GM11168 (cell line): ENCODE measurements around the gene CACNA1D.

Source experiments
- in situ Hi-C: fragments of 300-500 bp; cut with MboI; formaldehyde crosslinking; loops from one replicate; pipeline ENCODE4 v1.12.0; 2022; ENCODE audit warnings: low sequenced_read_pairs; ENCODE audit not compliant: unreplicated experiment

Gene CACNA1D

DNA sequence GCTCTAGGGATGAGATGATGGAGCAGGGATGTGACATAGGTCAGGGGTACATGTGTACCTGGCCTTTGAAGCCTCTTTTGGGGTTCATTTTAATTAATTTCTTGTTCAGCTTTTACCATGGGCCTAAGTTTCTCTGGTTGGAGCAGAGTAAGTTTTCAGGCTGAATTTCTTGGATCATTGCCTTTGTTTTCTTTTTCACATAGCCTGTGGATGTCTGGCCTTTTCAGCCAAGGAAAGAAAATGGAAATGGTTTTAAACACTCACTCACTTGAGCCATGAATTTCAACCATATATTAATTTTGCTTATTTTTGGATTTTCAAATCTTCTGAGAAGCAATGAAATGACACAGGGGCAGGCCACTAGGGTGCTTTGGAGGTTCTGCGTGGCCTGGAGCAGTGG lies 30.2 kb downstream of the CACNA1D start:
- in situ Hi-C loops: no loop called here

DNA sequence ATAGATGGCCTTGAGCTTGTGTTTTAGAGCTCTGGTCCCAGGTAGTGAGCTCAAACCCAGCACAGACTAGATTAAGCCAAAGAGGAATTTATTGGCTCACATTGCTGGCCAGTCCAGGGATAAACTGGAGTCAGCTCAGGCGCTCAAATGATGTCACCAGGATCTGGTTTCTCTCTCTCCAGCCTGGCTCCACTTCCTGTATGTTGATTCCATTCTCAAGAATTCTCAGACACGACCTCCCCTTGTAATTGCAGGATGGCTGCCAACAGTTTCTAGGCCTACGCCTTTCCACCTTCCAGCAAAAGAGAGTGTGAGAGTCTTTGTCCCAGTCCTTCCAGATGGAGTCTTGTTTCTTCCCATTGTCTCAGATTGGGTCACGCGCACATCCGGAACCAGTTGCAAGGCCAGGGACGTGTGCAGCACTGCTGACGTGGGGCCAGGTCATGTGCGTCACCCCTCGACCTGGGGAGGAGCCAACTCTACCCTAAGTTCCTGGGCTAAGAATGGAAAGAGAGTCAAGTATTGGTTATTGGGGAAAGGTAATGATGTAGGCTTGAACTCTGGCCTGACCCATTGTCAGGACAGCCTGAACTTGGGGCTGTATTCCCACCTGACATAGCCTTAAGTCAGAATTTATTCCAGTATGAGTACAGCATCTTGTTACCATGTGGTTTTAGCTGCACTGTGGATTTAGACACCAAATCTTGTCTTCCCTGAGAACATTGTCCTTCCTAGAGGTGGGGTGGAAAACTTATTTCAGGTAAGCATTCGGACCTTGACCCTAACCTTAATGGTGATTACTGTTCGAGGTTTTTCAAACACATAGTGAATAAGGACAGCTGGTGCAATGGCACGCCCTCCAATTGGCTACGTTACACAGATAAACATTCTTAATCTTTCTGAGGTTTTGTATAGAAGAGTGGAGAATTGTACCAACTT lies 31.6 kb downstream of the CACNA1D start:
- in situ Hi-C loops: no loop called here

DNA sequence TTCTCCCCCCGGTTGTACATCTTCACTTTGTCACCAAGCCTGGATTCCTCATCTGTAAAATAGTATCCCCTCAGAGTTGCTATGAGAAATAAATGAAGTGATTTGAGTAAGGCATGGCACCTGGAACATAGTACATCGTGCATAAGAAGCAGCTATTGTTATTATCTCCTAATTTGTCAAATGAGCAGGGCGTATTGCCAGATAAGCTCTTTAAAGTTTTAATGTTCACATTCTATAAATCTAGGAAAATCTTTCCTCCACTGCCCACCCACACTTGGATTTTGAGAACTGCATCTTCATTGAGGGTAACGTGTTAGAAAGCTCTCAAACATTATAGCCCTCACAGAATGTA lies 32.3 kb downstream of the CACNA1D start:
- in situ Hi-C loops: no loop called here

DNA sequence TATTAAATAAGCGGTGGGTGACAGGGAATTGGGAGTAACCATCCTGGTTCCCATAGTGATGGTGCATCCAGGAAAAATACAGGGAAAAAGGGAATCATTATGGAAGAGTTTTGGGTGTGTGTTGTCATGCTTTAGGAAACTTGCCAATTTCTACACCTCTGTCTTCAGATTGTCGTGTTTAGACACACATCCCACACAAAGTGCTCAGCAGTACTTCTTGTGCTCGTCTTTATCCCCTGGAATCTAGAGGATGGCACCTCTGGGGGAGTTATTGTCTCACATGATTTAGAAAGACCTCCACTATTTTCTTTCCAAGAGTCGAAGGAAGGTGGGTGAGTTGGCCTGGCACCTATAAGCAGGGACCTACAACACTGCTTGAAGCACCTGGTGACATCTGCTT lies 35.8 kb downstream of the CACNA1D start:
- in situ Hi-C loops: no loop called here

DNA sequence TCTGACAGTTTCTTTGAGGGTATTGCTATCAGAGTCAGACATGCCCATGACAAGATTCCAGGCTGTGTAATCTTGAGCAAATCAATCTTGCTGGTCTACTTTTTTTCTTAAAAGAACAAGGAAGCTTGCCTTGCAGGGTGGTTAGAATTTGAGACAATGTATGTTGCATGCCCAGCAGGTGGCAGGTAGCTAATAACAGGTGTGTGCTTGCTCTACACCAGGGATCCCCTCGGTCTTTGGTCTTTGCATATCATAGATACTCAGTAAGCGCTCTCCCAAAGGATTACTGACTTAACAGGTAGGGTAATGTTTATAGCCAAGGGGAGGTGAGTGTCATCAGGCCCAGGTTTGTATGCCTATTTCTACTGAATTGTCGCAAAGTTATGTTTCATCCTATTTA lies 37.3 kb downstream of the CACNA1D start:
- in situ Hi-C loops: no loop called here

DNA sequence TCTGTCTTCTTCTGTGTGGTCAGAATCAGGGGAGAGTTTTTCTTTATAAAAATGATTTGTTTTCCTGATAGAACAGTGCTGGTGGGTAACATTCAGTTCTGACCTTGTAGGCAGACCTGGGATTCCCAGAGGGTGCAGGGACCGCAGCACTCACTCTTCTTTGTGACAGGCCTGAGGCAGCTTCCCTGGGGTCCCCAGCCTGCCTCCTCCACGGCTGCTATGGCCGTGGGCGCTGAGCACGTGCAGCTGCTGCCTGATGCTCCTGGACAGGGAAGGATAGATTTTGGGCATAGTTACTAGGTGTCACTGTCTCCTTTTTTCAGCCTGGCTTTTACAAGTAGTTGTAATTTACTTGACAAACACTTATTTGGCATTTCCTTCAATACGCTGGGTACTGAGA lies 39.1 kb downstream of the CACNA1D start:
- in situ Hi-C loops: no loop called here

DNA sequence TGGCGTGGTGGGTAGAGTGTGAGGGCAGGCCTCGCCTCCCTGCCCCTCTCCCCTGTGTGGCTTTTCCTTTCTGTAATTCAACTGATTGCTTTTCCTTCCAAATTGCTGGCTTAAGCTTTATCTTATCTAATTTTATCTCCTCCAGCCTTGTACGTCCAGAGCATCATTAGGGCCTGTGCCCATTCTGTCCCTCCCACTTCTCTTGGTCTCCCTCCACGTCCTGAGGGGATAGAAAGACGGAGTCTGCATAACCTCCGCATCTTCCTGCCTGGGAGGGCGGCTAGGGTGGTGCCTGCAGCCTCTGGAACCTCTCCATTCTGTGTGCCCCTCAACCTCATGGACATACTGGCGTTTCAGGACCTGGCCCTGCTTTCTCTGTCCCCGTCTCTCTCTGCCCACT lies 39.8 kb downstream of the CACNA1D start:
- in situ Hi-C loops: no loop called here

DNA sequence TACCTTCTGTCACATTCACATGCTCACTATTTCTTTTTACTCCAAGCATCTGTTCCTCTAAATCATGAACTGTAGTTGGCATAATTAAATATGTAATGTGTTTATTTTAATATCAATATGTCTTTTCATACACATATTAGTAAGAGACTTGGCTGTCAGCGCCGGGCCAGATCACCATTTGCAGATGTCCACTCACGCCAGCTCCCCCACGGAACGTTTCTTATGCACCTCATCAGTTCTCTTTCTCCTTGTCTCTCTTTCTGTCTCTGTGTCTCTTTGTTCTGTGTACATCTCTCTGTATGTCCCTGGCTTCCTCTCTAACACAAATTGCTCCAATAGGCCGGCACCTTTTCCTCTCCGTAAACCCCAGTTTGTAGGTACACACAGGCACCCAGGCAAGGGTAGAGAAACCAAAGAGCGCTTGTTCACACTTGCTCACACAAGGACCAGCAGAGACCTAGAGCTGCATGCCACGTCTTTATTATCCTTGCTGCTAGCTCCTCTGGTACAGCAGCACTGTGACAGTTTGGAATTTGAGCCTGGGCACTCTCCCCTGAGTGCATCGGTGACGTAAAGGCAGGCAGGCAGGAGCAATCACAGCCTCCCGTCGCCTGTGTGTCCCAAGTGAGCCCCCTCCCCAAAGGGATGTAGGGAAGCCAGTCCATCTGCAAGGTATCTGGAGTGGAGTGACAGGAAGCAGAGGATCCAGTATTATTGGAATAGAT lies 40.4 kb downstream of the CACNA1D start:
- in situ Hi-C loops: no loop called here

DNA sequence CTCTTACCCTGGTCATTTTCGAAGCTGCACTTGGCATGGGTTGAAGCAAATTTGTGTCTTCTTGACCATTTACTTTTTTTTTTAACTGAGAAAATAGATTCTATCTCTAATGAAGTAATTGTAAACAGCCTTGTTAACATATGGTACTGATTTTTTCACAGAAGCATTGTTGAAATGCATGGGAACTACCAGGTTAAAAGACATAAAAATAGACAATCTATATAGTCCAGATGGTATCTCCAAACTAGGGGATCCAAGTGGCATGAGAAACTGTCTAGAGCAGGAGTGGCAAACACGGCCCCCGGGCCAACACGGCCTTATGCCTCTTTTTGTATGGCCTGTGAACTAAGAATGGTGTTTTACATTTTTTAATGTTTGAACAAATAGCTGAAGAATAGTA lies 41.9 kb downstream of the CACNA1D start:
- in situ Hi-C loops: no loop called here

DNA sequence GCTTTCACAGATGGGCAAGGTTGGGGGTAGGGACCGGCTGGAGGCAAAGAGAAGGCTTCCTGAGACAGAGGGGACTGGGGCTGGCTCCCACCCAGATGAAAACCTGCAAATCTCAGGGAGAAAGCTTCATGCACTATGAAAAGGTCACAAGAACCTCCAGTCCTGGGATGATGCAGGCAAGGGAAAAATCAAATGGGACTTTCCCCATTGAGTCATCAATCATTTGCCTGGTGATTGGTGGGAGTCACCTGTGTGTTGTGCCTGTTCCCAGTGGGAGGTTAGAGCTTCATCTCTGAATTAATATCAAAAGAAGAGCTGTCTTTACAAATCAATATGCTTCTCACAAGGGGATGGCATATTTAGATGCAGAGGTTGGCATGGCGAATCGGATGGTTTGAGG lies 49.9 kb downstream of the CACNA1D start:
- in situ Hi-C loops: no loop called here

DNA sequence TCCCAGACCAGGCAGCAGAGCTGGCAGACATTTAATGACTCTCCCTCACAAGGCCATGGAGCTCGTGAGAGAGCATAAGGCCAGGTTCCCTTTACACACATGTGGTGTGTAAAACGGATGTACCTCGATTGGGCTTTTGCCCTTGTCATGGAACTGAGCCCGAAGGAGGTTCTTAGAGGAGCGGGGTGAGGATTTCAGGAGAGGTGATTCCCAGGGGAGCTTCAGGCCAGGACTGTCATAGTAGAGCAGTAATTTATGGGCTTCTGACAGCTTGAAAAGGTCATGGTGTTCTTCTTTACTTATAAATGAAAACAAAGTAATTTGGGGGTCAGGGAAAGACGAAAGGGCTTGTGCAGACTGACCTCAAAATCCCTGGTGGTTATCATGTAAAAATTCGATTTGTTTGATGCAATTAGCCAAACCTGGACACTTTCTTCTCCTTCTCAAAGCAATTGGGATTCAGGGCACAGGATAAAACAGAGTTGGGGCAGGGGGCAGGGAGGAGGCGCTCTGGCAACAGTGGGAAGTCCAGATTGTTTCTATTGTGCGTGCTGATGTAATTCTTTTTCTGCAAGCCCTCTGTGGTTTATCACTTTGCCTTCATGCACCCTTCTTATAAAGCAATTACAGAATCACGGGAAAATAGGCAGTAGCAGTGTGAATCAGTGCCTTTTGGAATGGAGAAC lies 51.0 kb downstream of the CACNA1D start:
- in situ Hi-C loops: no loop called here

DNA sequence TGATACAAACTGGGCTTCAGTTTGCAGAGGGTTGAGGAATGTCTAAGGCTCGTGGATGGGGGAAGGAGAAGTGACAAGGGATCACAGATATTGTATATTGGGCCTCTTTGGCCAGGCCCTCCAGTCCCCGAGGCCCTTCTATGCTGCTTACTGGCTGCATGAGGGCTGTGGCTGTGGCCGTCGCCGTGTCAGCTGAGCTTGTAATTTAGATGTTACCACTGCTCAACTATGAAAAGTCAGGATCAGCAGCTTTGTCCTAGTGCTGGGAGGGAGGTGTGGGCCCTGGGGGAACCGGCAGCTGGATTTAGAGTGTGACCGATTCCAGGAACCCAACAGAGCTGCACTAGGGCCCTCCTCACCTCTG lies 51.6 kb downstream of the CACNA1D start:
- in situ Hi-C loops: no loop called here

DNA sequence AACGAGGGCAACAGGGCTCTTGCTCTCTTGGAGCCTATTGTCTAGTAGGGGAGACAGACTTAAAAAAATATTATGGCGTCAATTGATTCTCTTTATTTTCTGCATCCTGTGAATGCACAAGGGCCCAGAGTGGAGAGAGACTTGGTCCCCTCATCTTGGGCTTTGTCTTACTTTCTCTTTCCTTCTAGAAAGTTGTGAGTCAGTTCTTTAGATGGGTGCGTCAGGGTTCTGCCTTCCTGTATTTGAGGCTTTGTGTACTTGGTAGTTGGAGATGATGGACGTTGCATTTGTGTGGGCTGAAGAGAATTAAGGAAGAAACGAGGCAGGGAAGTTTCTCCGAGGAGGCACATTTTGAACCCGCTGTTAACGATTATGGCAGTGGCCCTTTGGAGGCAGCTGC lies 52.9 kb downstream of the CACNA1D start:
- in situ Hi-C loops: no loop called here

DNA sequence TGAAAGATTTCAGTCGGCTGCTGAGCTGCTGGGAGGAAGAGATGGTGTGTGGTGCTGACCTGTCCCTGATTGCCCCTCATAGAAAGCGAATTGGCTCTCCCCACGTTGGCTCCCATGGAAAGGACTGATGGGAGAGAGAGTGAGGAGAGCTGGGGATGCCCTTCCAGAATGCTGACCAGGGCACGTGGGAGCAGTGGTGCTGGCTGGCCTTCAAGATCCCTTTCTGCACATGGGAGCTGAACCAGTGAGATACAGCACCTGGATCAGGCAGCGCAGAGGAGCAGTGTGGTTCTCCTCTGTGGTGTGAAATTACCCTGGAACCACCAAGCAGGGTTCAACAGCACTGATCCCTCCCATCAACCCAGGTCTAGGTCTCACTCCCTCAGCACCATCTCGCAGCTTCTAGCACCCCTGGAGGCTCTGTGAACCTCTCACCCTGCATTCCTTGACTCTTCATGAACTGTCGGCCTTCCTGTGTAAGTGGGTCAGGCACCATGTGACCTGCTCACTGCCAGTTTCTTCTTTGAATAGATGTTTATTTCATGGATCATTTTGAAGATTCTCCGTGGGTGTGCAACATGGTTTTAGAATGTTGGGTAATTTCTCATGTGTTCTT lies 55.7 kb downstream of the CACNA1D start:
- in situ Hi-C loops: no loop called here

DNA sequence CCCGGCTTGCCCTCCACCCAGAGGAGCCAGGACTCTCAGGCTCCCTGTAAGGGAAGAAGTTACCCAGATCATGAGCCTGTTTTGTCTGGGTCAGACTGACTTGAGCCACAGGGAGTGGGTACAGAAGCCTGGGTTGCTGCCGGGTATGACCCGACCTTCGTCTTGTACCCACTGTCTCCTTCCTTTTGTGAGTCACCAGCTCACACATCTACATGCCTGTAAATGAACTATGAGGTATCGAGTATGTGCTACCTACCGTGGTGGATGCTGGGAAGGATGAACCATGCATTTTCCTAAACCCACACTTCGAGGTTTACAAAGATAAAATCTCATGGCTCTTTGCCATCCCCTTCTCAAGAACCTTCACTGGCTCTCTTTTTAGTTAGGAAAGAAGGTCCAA lies 56.9 kb downstream of the CACNA1D start:
- in situ Hi-C loops: no loop called here

DNA sequence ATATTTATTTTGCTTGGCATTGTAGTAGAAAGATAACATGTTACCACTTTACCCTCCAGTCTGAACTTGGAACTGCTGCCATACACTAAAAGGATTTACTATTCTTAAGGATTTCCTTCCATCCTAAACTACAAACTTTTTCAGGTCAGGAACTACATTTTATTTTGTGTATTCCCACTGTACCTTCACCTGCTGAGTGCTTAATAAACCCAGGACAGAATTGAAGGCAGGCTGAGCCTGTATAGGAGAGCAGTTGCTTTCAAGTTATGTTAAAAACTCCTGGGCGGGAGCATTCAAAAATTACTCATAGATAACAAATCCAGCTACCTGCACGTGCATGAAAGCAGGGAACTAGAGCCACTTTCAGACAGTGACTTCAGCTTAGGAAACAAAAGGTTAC lies 58.3 kb downstream of the CACNA1D start:
- in situ Hi-C loops: no loop called here

DNA sequence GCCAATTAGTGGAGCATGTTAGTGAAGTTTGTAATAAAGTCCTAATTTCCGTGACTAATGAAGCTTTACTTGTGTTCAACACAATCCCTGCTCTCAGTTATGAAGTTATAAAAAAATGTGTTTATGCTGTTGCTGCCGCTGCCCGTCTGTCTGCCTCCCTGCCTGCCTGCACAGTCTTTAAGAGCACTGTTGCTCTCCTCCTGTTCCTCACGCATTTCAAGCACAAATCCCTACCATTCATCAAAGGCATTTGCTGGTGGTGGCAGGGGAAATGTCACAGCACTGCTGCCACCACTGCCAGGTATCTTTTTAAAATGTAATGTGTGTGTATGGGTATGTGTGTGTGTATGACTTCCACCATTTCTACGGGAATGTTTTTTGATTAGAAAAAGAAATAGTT lies 58.8 kb downstream of the CACNA1D start:
- in situ Hi-C loops: no loop called here

DNA sequence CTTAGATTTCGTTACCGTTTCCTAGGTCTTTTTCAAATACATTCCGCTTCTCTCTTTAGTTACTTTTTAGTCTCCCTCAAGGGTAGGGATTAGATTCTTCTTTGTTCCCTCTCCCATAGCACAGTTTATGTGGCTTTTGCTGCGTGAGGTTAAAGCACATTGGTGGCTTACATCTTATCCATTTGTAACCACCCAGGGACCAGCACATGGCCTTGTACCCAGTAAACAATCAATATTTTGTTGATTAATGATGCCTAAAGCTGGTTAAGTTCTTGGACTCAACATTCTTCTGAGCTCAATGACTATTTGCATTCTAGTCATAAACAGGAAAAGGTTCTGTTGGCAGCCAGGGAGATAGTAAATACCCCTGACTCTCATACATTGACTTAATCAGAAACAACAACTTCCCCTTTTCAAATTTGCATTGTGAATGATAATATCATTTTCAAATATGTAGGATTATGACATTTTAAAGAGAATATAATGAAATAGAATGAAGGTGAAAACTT lies 60.2 kb downstream of the CACNA1D start:
- in situ Hi-C loops: no loop called here

DNA sequence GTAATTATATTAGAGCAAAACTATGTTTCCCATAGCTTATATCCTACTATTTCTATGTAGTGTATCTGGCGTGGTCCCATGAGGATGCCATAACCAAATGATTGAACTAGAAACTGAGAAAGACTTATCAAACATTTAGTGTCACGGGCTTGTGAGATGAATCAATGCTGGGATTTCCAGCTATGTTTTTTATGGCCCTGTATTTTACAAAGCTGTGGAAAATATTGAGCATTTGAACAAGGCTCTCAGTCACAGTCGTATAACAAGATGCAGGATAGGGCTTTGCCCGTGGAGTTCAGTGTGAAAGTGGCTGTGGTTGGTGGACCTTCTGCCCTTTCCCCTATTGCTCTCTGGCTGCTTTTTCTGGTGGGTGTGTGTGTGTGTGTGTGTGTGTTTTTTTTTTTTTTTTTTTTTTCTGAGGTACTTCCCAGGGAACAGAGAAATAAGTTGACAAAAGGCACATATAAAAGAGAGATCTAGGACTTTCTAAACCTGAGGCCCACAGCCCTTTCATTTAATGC lies 60.7 kb downstream of the CACNA1D start:
- in situ Hi-C loops: no loop called here

DNA sequence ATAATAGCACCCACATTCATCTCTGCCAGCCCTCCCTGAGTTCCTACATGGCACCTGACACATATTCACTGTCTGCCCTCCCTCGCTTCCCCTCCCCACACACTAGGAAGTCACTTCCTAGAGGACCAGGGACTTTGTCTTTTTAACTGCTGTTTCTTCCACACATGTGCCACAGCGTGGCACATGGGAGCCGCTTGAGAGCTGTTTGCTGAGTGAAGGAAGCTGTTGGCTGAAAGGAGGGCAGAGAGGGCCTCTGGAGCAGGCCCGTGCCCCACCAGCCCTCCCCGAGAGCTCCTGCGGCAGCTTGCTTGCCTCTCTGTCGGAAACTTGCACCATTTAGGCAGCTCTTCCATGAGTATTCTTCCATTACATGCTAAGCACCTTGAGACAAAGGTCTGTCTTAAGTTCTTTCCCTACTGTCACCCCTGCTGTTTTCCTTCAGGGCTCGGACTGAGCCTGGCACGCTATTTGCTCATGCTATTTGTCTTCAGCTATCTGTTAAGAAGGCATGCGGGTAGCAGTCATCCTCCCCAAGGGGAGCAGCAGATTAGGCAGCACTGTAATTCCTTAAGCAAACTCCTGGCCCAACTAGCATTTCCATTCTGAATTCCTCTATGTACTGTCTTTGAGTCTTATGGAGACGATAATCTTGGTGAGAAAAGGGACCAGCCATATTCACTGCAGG lies 72.2 kb downstream of the CACNA1D start:
- in situ Hi-C loops: no loop called here
